ENCODE results near the gene ACO2. TPM values are rescaled to one million over a fixed set of nuclear protein-coding genes. Genes with fewer than 3 reads are reported as not detected.
A peak's percentile ranks its signal among the peaks of the same experiment; 100 is the strongest.

ACO2 gene
- total RNA-seq, 1 experiment from 2014 or later, result 127 TPM

DNA sequence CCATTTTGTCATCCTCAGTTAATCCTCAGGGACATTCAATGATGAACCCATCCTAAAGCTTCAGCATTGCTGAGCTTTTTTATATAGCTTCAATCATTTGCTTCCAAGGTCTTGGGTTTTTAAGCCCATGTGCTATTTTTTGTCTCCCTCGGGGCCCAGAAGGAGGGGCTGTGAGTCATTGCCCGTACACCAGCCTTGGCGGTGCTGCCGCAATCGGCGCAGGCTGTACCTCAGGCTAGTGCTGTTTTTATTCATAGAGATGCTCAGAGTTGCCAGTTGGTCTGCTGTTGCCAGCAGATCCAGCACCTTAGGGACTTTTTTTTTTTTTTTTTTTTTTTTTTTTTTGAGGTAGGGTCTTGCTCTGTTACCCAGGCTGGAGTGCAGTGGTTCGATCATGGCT is 35.5 kb downstream of the ACO2 start:
- intact Hi-C loops (cut with micrococcal nuclease; ENCODE audit: unreplicated experiment), result no loop called here
- H3K4me1 ChIP-seq (ENCODE audit: insufficient read depth, low read length, poor library complexity, severe bottlenecking), result no peaks in the 10 kb centered on the region
- POLR2A ChIA-PET (ENCODE audit: low non-redundant PET), result interaction anchor here (0.7 kb wide), 1 partner anchor 36 kb away, joined by 4 read pairs; no protein-coding TSS in a partner anchor
- H3K9me3 ChIP-seq (ENCODE audit: low read depth, low read length, poor library complexity, severe bottlenecking), result no peaks in the 10 kb centered on the region
- H3K27ac ChIP-seq (ENCODE audit: low read depth, low read length, poor library complexity, severe bottlenecking), result no peak overlapping the region
- H3K27me3 ChIP-seq (replicated peaks; ENCODE audit: insufficient read depth, low read depth, low read length, poor library complexity), result no peaks in the 10 kb centered on the region
- TF ChIP-seq EZH2 (IDR thresholded peaks at IDR 0.05; ENCODE audit: borderline replicate concordance, low read depth, low read length, poor library complexity, severe bottlenecking), result no peak
- TF ChIP-seq, protein P1, sequence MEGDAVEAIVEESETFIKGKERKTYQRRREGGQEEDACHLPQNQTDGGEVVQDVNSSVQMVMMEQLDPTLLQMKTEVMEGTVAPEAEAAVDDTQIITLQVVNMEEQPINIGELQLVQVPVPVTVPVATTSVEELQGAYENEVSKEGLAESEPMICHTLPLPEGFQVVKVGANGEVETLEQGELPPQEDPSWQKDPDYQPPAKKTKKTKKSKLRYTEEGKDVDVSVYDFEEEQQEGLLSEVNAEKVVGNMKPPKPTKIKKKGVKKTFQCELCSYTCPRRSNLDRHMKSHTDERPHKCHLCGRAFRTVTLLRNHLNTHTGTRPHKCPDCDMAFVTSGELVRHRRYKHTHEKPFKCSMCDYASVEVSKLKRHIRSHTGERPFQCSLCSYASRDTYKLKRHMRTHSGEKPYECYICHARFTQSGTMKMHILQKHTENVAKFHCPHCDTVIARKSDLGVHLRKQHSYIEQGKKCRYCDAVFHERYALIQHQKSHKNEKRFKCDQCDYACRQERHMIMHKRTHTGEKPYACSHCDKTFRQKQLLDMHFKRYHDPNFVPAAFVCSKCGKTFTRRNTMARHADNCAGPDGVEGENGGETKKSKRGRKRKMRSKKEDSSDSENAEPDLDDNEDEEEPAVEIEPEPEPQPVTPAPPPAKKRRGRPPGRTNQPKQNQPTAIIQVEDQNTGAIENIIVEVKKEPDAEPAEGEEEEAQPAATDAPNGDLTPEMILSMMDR (conservative IDR thresholded peaks at IDR 0.05; ENCODE audit: low read depth, low read length), result no peak
- H3K36me3 ChIP-seq (ENCODE audit: insufficient read depth, low read length, poor library complexity, severe bottlenecking), result peaks cover 17% of the 10 kb centered on the region
- no TSS peak for BruUV-seq (replicated peaks)
- peak; percentile 69 for DNase-seq (ENCODE audit: low spot score)
- no peak overlapping the region for H3K4me3 ChIP-seq (ENCODE audit: low read depth, low read length, poor library complexity, severe bottlenecking)
- CTCF ChIA-PET, result no interaction called here

DNA sequence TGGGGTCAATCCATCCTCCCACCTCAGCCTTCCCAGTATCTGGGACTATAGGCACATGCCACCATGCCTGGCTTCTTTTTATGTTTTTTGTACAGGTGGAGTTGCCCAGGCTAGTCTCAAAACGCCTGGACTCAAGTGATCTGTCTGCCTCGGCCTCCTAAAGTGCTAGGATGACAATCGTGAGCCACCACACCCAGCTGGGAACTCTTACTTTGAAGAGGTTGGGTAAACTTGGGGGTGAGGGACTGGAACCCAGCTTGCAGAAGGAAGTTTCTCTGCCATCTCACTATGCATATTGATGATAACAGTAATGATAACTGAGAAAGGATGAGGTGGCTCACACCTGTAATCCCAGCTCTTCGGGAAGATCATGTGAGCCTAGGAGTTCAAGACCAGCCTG is 35.9 kb downstream of the ACO2 start:
- TF ChIP-seq, protein P1 (conservative IDR thresholded peaks at IDR 0.05; ENCODE audit: low read depth, low read length), result no peak
- no peak for TF ChIP-seq EZH2 (IDR thresholded peaks at IDR 0.05; ENCODE audit: borderline replicate concordance, low read depth, low read length, poor library complexity, severe bottlenecking)
- Histone ChIP-seq H3K27ac (ENCODE audit: low read depth, low read length, poor library complexity, severe bottlenecking) (no peak overlapping the region), H3K4me3 (ENCODE audit: low read depth, low read length, poor library complexity, severe bottlenecking) (no peak overlapping the region), H3K27me3 (replicated peaks; ENCODE audit: insufficient read depth, low read depth, low read length, poor library complexity) (no peaks in the 10 kb centered on the region), H3K9me3 (ENCODE audit: low read depth, low read length, poor library complexity, severe bottlenecking) (no peaks in the 10 kb centered on the region), H3K36me3 (ENCODE audit: insufficient read depth, low read length, poor library complexity, severe bottlenecking) (peaks cover 13% of the 10 kb centered on the region), H3K4me1 (ENCODE audit: insufficient read depth, low read length, poor library complexity, severe bottlenecking) (no peaks in the 10 kb centered on the region)
- CTCF ChIA-PET, result no interaction called here
- intact Hi-C loops (cut with micrococcal nuclease; ENCODE audit: unreplicated experiment), result no loop called here
- no peak for DNase-seq (ENCODE audit: low spot score)
- no TSS peak for BruUV-seq (replicated peaks)
- POLR2A ChIA-PET (ENCODE audit: low non-redundant PET), result interaction anchor here (0.7 kb wide), 1 partner anchor 37 kb away, joined by 4 read pairs; no protein-coding TSS in a partner anchor

DNA sequence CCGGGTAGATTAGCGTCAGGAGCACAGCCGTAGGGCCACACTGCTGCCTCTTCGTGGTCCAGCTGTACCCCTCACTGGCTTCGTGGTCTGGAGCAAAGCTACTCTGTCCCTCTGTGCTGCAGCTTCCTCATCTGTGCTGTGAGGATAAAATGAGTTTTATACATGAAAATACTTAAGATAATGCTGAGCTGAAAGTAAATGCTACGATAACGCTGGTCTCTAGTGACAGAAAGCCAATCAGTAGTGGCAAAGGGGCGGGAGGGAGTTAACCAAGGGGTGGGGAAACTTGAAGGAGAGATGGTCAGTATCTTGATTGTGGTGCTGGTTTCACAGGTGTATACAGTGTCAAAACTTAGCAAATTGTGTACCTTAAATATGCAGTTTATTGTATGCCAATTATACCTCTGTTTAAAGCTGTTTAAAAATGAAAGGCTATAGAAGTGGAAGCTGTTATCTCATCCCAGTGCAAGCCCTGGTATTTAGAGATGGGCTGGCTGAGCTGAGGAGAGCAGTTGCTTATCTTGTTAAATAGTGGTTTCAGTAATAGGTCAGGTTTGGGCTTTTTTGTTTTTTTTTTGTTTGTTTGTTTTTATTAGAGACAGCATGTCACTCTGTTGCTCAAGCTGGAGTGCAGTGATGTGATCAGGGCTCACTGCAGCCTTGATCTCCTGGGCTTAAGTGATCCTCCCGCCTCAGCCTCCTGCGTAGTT is 36.7 kb downstream of the ACO2 start:
- Histone ChIP-seq H3K27me3 (replicated peaks; ENCODE audit: insufficient read depth, low read depth, low read length, poor library complexity) (no peaks in the 10 kb centered on the region), H3K4me3 (ENCODE audit: low read depth, low read length, poor library complexity, severe bottlenecking) (no peak overlapping the region), H3K4me1 (ENCODE audit: insufficient read depth, low read length, poor library complexity, severe bottlenecking) (no peaks in the 10 kb centered on the region), H3K9me3 (ENCODE audit: low read depth, low read length, poor library complexity, severe bottlenecking) (no peaks in the 10 kb centered on the region), H3K27ac (ENCODE audit: low read depth, low read length, poor library complexity, severe bottlenecking) (no peak overlapping the region), H3K36me3 (ENCODE audit: insufficient read depth, low read length, poor library complexity, severe bottlenecking) (peaks cover 11% of the 10 kb centered on the region)
- intact Hi-C loops (cut with micrococcal nuclease; ENCODE audit: unreplicated experiment), result no loop called here
- no TSS peak for BruUV-seq (replicated peaks)
- DNase-seq (ENCODE audit: low spot score), result no peak
- ChIA-PET POLR2A (ENCODE audit: low non-redundant PET) (no interaction called here), CTCF (no interaction called here)
- TF ChIP-seq EZH2 (IDR thresholded peaks at IDR 0.05; ENCODE audit: borderline replicate concordance, low read depth, low read length, poor library complexity, severe bottlenecking), result no peak
- TF ChIP-seq, protein P1 (conservative IDR thresholded peaks at IDR 0.05; ENCODE audit: low read depth, low read length), result no peak
